Dedifferentiated amniotic fluid mesenchymal stem cell (primary cell): ENCODE measurements around the gene LTBP1.
A peak's percentile ranks its signal among the peaks of the same experiment; 100 is the strongest.
"Not testable (repeated sequence)": the region's sequence is repeated elsewhere in the genome, so short reads cannot be mapped to it uniquely, and the experiment has no call there.

Source experiments
- DNase-seq: peaks from one replicate; pipeline ENCODE4 v3.0.0-alpha.2; 2016; ENCODE audit errors: extremely low spot score

LTBP1 gene

GRCh38 chr2:33141476-33141875 is 194.7 kb downstream of the LTBP1 start:
- no peak for DNase-seq

GRCh38 chr2:33142810-33143209 is 196.1 kb downstream of the LTBP1 start:
- DNase-seq = no peak

- no peak for DNase-seq
Measured at GRCh38 chr2:33144243-33144642, 197.5 kb downstream of the LTBP1 start.

- peak; percentile 64 for DNase-seq
Measured at GRCh38 chr2:33145459-33145858, 198.7 kb downstream of the LTBP1 start.

GRCh38 chr2:33146102-33146501 is 199.3 kb downstream of the LTBP1 start:
- no peak for DNase-seq

- DNase-seq = no peak
Measured at GRCh38 chr2:33153008-33153407, 206.3 kb downstream of the LTBP1 start.

- peak; percentile 76 for DNase-seq
Measured at GRCh38 chr2:33158482-33159003, 211.8 kb downstream of the LTBP1 start.

- no peak for DNase-seq
Measured at GRCh38 chr2:33160191-33160590, 213.4 kb downstream of the LTBP1 start.

GRCh38 chr2:33166287-33166881 is 219.6 kb downstream of the LTBP1 start:
- DNase-seq = peak; percentile 87

- DNase-seq = peak; percentile 28
Measured at GRCh38 chr2:33167622-33168245, 221.0 kb downstream of the LTBP1 start.

GRCh38 chr2:33168425-33168824 is 221.7 kb downstream of the LTBP1 start:
- no peak for DNase-seq

- DNase-seq = no peak
Measured at GRCh38 chr2:33168922-33169321, 222.2 kb downstream of the LTBP1 start.

- DNase-seq = not testable (repeated sequence)
Measured at GRCh38 chr2:33170251-33170650, 223.5 kb downstream of the LTBP1 start.

GRCh38 chr2:33177627-33178026 is 230.9 kb downstream of the LTBP1 start:
- no peak for DNase-seq

- DNase-seq = no peak
Measured at GRCh38 chr2:33178209-33178608, 231.5 kb downstream of the LTBP1 start.

GRCh38 chr2:33180915-33181314 is 234.2 kb downstream of the LTBP1 start:
- DNase-seq = no peak

GRCh38 chr2:33181466-33181865 is 234.7 kb downstream of the LTBP1 start:
- no peak for DNase-seq

- no peak for DNase-seq
Measured at GRCh38 chr2:33184041-33184440, 237.3 kb downstream of the LTBP1 start.

GRCh38 chr2:33186937-33187336 is 240.2 kb downstream of the LTBP1 start:
- no peak for DNase-seq

GRCh38 chr2:33188799-33189198 is 242.0 kb downstream of the LTBP1 start:
- DNase-seq = no peak

- DNase-seq = no peak
Measured at GRCh38 chr2:33190393-33190937, 243.7 kb downstream of the LTBP1 start.

- DNase-seq = no peak
Measured at GRCh38 chr2:33195891-33196290, 249.1 kb downstream of the LTBP1 start.

GRCh38 chr2:33196700-33197099 is 249.9 kb downstream of the LTBP1 start:
- DNase-seq = no peak
